Caki2 (cell line): ENCODE data around the gene CHTF8. TPM values are rescaled to one million over a fixed set of nuclear protein-coding genes. Genes with fewer than 3 reads are reported as not detected.

ENCODE experiments used
- DNase-seq: peaks from one replicate; pipeline ENCODE4 v3.0.0-alpha.2; 2015; ENCODE audit warnings: low read depth
- in situ Hi-C: cut with HindIII; loops from 2 replicates; pipeline ENCODE4 v1.10.0; 2016; ENCODE audit warnings: low sequenced_read_pairs, low pct_unique_long_range_greater_than_20kb, mixed read lengths
- total RNA-seq: library from RNA; depleted of rRNA; stranded (reverse); fragments of >200 nt; shearing (Covaris generic); gene quantifications from 2 replicates; pipeline ENCODE4 v1.2.3, GENCODE V29; 2014; ENCODE audit warnings: low replicate concordance

Gene CHTF8
- total RNA-seq, 1 experiment from 2014 or later, result 253 TPM

DNA sequence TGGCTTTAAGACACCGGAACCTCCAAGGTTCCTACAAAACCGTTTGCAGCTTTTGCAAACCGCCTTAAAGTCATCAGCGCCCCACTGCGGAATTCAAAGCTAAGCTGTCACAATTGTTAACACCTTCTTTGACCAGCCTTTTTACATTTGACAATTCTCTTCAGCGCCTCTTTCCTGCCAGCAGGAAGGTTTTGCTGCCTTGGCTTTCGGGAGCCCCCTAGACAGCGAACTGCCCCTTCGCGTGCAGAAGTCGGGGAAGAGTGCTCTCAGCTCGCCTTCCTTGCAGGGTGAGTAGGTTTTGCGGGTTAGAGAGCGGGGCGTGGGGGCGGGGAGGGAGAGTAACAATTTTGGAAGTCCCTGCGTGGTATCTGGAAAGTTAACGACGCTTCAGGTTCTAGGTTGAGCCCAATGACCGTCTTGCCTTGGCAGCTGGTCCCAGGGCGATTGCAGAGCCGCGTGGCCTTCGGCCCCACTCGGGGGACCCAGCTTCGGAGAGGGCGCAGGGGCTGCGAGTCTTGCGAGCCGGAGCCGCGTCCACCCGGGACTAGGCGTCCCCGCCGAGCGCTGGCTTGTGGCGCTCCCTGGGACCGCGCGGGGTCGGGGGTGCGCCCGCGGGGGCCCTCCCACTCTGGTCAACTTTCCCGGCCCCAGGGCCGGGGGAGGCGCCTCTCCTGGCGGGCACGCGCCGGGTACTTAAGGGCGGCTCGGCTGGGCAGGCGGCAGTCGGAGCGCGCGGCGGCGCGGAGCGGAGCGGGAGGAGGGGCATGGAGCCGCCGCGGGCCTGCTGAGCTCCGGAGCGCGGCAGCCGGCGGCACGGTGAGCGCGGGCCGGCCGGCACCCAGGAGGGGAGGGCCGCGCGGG is 26.7 kb downstream of the CHTF8 start, which contains the start of gene HAS3:
TSS of gene HAS3 (plus strand) at position 153 of the 861 bp plus-strand sequence. CDS start 3,743 bp downstream, outside the sequence.
- in situ Hi-C loops, result loop anchor here (10.0 kb wide), 1 partner anchor 111 kb away; no protein-coding TSS in a partner anchor

DNA sequence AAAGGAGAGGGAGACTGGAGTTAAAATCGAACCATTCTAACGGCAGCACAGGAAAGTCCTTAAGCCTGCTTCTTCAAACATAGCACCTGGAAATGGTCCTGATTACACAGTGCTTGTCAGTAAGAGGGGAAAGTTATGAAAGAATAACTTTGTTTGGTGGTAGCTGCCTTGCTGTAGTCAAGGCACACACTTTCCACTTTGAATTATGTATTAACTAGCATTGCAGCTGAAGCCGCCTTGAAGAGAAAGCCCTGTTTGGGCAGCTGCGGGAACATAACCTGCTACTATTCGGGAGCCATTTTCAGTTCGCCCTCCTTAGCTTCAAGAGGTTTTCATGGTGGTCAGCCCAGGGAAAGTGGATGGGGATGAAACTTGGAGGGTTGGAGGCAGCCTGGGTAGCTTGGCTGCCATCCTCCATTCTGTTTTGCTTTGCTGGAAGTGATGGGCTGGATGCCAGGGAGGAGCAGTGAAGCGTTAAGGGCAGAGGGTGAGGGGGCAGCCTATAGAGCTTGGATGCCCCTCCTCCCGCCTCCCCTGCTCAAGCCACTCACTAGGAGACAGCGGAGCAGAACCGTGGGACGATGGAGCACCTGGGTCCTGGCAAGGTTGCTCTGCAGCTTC is 32.2 kb downstream of the CHTF8 start:
- in situ Hi-C loops, result loop anchor here (10.0 kb wide), 1 partner anchor 105 kb away; no protein-coding TSS in a partner anchor

More for the DNA sequence above, 26.7 kb downstream of the CHTF8 start, which contains the start of gene HAS3:
- DNase-seq, result peak; percentile 79

DNA sequence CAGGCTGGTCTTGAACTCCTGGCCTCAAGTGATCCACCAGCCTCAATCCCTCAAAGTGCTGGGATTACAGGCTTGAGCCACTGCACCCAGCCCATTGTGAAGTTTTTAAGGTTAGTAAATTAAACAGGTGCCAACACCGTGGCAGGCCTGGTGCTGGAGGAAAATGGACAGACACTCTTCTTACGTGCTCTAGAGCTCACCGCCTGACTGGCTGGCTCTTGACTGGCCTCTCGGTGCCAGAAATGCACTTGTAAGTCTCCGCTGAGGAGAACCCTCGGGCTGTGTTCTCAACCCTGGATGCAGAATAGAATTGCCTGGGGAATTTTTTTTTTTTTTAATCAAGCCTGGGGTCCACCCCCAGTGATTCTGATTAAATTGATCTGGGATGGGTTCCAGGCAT is 37.2 kb downstream of the CHTF8 start:
- no peak for DNase-seq
- in situ Hi-C loops, result no loop called here

More for the DNA sequence above, 32.2 kb downstream of the CHTF8 start:
- peak; percentile 79 for DNase-seq

DNA sequence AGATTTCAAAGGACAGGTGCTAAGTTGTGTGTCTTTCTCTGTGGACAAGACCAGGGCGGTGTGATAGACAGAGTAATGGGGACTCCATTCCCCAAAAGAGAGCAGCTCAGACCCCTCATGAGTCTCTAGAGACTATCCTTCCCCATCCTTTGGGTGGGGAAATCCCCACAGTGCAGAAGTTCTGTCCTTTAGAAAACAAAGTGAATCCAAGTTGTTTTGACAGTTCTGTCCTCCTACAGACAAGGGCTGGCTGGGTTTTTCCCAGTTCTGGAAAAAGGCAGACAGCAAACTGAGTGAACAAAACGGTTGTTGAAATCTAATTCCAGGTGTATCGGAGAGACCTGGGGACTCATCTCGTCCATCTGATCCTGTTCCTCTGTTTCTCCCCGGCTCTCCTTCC is 37.9 kb downstream of the CHTF8 start:
- DNase-seq, result no peak
- in situ Hi-C loops, result no loop called here

DNA sequence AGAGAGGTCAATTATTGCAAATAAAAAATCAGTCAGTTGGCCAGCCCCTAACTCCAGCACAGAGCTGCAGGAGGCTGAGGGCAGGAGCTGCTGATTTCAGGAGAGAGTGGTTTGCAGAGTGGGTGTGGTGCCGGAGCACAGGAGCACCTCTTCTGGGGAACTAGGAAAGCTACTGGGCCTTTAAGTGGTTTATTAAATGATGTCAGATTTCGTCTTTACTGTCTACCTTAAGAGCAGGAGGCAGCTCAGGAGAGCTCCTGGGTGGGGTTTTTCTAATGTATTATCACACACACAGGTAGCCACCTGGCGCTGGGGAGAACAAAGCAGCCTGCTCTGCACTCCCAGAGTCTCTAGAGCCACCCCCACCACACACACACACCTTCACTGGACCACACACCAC is 38.4 kb downstream of the CHTF8 start:
- no peak for DNase-seq
- in situ Hi-C loops, result no loop called here

DNA sequence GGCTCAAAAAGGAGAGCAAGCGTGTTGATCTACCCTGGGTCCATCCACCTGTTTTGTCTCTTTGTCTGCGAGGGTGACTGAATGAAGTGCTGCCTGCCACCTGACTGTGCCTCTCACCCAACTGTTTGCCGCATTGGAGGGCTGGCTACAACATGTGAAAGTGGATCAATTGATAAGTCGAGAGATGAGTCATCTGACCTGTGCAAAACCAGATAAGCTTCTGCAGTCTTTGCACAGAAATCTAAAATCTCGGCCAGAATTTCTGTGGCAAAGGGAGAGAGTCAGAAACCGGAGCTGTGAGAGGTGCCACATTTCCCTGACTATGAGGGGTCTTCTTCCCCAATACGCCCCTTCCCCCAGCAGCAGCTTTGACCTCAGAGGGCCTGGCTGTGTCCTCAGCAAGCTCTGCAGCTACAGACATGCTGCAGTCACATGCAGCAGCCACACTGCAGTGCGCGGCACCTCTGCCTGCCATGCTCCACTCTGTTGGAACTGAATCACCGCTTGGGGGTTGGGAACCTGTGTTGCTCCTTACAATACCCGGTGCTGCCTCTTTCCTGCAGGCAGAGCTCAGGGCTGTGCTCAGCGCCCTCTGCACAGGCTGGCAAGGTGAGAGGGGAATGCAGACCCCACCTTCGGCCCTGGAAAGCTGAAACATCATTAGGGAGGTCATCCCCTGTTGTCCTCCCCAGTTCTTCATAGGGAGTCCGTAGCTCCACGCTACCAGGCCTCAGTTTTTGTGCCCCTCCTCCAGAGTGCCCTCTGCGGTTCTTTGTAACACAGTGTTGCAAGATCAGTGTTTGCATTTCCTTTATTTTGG is 43.1 kb downstream of the CHTF8 start:
- DNase-seq, result peak; percentile 48
- in situ Hi-C loops, result no loop called here

DNA sequence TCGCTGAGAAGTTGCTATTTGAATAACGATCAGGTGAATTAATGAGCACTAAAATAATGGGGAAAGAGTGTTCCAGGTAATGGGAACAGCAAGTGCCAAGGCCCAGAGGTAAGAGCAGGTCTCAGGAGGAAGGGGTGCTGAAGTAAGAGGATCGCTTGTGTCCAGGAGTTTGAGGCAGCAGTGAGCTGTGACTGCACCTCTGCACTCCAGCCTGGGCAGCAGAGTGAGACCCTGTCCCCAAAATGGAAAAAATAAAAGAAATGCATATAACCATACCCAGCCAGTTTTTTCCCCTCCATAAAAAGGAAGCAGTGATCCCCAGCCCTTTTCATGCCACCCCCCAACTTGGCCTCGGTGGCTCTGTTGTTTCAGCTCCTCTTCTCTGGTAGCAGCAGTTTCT is 43.7 kb downstream of the CHTF8 start:
- DNase-seq, result no peak
- in situ Hi-C loops, result no loop called here

DNA sequence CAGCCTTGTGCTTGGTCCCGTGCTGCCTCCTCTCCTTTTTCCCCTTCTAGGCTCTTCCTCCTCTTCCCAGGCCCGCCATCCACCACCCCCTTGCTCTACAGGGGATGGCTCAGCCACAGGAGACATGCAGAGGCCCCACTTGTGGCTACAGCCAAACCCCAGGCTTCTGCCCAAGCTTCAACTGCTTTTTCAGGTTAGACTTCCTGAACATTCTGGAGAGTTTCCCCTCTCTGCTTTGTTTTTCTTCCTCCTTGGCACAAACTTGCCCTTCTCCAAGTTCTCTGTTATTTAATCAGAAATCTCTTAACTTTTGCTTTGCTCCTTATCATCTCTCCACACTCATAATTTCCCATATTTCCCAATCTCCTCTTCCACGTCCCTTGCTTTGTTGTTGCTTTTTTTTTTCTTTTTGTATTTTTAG is 45.2 kb downstream of the CHTF8 start:
- no peak for DNase-seq
- in situ Hi-C loops, result no loop called here

DNA sequence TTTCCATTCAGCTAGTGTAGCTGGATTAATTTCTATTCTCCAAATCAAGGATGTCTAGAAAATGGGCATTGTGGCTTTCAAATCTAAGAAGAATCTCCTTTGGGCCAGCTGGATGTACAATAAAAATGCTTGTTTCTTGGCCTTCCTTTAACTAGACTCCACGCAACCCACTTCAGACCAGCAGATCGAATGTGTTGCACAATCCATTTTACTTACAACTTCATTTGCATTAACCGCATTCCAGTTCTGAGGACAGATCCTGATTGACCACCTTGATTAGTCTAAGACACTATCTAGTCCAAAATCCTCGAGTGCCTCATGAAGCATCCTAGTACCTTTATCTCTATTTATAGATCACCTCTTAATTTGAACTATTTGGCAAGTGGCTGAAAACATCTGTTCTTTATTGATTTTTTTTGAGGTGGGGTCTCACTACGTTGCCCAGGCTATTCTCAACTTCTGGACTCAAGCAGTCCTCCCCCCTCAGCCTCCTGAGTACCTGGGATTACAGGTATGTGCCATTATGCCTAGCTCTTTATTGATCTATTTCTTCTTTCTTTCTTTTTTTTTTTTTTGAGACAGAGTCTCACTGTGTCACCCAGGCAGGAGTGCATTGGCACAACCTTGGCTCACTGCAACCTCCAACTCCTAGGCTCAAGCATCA is 47.2 kb downstream of the CHTF8 start:
- DNase-seq, result no peak
- in situ Hi-C loops, result no loop called here

DNA sequence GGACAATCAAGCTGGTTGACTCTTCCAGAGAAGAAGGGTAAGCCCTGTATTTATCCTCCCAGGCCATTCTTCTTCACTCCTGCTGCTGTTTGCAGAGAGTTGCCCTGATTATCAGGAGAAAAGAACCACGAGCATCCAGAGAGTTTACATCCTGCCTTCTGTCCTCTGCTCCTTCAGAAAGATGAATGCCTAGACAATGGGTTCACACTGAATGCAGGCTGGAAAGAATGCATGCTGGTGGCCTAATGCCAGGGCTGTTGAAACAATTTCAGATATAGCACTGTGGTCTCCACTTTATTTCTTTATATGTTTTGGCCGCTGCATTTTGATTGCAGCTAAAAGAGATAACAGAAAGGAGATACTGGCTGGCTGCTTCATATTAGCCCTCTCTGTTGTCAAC is 48.1 kb downstream of the CHTF8 start:
- in situ Hi-C loops, result no loop called here

DNA sequence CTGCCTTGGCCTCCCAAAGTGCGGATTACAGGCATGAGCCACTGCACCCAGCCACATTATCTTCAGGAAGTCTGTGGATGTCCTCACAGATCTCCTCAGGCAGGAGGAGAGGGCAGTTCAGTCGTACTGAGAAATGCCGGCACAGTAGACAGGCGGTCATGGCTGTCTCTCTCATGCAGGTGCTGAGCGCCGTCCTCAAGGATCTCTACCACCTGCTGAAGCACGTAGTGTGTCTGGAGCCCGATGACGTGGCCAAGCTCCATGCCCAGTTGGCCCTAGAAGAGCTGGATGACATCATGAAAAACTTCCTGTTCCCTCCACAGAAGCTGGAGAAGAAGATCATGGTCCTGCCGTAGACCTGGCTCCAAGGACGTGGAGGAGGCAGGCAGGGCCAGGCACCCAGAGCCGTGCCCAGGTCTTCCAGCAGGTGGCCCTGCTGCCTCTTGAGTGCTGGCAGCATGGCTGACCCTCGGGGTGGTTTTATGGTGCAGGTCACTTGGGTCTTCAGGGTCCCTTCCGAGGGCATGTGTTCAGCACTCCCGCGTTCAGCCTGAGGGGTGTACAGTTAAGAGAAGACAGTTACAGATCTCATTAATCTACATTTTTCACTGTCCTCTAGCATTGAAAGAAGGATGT is 49.0 kb downstream of the CHTF8 start:
- in situ Hi-C loops, result no loop called here
- peak; percentile 54 for DNase-seq

More for the DNA sequence above, 48.1 kb downstream of the CHTF8 start:
- DNase-seq, result no peak

DNA sequence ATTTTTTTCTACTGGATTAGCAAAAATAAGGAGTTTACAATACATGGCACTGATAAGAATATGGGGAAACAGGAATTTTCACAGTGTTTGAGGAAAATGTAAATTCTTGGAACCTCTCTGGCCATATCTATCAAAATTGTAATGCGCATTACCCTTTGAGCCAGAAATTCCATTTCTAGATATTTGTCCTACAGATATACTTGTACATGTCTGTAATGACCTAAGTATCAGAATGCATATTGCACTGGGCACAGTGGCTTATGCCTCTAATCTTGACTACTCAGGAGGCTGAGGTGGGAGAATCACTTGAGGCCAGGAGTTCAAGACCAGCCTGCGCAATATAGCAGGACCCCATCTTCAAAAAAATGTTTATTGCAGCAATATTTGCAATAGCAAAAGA is 52.7 kb downstream of the CHTF8 start:
- DNase-seq, result no peak
- in situ Hi-C loops, result no loop called here

DNA sequence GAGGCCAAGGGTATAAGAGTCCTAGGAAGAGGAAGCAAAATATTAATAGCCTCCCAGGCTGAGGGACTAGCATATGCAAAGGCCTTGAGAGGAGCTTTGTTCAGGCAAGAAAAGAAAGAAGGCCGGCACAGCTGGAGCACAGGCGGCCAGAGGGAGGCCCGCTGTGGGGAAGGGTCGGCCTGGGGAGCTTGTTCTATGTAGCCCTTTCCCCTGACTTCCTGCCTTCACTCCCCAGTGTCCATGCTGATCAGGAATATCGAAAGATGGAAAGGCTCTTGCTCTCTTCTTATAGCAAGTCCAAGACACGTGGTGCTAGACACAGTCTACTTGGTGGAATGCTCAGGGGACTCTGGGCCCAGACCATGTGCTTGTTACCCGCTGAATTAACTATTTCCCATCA is 54.3 kb downstream of the CHTF8 start:
- DNase-seq, result no peak
- in situ Hi-C loops, result no loop called here

DNA sequence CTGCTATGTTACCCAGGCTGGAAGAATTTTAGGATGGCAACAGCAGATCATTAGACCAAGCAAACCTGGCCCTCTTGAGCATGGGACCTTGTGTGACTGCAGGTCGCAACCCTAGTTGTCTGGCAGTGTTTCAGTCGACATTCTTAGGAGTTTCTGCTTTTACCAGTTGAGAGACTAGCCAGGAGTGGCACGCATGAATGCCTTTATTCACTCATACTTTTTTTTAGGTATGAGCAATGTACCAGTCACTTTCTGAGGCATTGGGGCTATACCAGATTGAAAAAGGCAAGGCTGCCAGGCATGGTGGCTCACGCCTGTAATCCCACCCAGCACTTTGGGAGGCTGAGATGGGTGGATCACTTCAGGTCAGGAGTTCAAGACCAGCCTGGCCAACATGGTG is 55.1 kb downstream of the CHTF8 start:
- in situ Hi-C loops, result no loop called here
- DNase-seq, result peak; percentile 88

DNA sequence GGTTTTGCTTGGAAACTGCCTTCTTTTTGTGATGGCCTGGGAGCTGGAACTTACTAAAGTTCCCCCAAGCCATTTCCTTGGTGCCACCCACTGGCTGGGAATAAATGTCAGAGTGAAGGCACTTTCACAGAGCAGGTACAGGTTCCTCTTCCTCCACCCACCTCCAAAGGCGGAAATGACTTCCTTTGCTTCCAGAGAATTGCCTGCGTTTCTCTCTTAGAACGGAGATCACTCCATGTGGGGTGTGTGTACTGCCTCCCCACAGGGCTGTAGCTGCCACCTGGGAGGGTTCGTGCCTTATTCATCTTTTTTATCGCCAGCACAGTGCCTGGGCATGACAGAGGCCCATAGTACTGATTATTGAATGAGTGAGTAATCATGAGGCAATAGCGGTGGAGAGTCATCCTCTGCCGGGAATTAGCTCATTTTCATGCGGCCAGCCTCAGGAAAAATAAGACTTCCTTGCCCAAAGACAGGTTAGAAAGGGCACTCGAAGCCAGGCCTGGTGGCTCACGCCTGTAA is 59.1 kb downstream of the CHTF8 start:
- in situ Hi-C loops, result no loop called here

DNA sequence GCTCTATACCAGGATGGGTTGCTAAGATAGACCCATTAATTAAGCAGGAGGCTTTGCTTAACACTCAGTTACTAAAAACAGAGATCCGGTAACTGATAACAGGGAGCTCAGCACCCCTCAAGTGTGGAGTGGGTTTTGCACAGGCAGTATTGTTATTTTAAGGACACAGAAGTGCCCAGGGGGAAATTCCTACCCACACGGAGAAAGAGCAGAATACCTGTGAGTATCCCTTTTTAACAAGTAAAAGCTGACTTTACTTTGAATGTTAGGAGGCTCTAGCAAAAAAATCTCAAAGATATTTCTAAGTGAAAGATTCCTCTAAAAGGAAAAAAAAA is 59.8 kb downstream of the CHTF8 start:
- in situ Hi-C loops, result no loop called here
- DNase-seq, result no peak

More for the DNA sequence above, 59.1 kb downstream of the CHTF8 start:
- peak; percentile 80 for DNase-seq

DNA sequence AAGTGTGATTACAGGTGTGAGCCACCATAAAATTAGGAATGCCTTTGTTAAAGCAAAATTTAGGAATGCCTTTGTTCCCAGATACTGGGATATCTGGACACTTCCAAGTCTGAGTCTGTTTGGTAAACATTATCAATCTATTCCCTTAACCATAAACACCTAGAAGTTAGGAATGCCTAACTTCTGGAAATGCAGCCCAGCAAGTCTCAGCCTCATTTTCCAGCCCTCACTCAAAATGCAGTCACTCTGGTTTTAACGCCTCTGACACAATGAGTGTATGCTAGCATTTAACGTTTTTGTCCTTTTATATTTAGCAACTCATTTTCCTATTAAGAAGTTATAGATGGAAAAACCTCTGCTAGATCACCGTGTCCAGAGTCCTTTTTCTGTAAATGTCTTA is 61.4 kb downstream of the CHTF8 start:
- in situ Hi-C loops, result no loop called here
- DNase-seq, result no peak

DNA sequence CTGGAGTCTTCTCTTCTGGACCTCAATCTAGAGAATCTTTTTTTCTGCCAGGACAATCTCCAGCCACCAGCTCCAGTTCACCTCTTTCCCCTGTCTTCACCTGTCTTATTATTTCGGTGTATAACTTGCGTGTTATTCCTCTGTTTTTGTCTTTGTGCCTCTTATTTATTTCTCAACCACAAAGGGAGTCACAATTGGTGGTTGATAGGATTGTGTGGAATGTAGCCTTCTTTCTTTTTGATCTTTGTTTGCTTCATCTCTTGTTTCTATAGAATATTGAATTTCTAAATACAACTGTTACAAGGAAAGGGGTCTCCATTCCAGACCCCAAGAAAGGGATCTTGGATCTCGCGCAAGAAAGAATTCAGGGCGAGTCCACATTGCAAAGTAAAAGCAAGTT is 62.9 kb downstream of the CHTF8 start:
- in situ Hi-C loops, result no loop called here

More for the DNA sequence above, 62.9 kb downstream of the CHTF8 start:
- no peak for DNase-seq
